ENCODE data around the gene LIMA1. TPM values are rescaled to one million over a fixed set of nuclear protein-coding genes. Genes with fewer than 3 reads are reported as not detected.
A peak's percentile ranks its signal among the peaks of the same experiment; 100 is the strongest.

Gene LIMA1
- total and polyA plus RNA-seq, 2 of the 4 experiments (the other 2 are of a cell fraction): 126 to 163 TPM

DNA sequence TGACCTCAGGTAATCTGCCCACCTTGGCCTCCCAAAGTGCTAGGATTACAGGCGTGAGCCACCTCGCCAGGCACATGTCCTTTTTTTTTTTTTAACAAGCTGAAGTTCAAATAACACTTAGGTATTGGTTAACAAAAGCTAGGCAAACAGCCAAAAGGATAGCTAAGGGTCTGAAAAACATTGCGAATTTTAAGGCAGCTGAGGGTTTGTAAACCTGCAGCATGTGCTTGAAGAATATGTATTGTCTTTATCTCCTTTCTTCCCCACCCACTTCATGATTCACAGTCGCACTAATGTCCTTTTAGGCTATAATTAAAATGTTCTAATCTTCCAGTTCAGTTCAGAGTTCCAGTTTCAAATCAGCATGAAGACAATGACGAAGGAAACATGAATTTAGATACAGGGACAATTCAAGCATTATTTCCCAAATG is 86.0 kb downstream of the LIMA1 start:
- no peak for ATAC-seq (ENCODE audit: low read depth)
- ChIA-PET POLR2A (ENCODE audit: unreplicated experiment) (no interaction called here), CTCF (interaction anchor here (0.6 kb wide), 1 partner anchor 20 kb away, joined by 4 read pairs; no protein-coding TSS in a partner anchor)
- 83% methylated on average over 2 of the region's 5 CpGs; no CpG with 5 or more reads in 1 of the 2 experiments for WGBS, 2 experiments (ENCODE audit: extremely low coverage in 2 of 2, insufficient read length in 1 of 2)
- H4K91ac ChIP-seq (ENCODE audit: insufficient read depth, low read depth, low read length): no peak overlapping the region
- intact Hi-C loops (cut with micrococcal nuclease): no loop called here
- no peaks in the 10 kb centered on the region for H3K27me3 ChIP-seq (ENCODE audit: control insufficient read depth, insufficient read depth, low read length)
- peak overlapping the region; percentile 33; the same call in 1 of the 2 replicates for H3K27ac ChIP-seq (ENCODE audit: insufficient read depth, low read length)
- no peak overlapping the region for H2AK9ac ChIP-seq (replicated peaks; ENCODE audit: low read depth, low read length, poor library complexity)
- H3K23ac ChIP-seq (ENCODE audit: low read depth, low read length): no peak overlapping the region
- no peak for TF ChIP-seq MAFK (IDR thresholded peaks at IDR 0.05; ENCODE audit: low read depth, low read length)
- no peak for TF ChIP-seq NFE2L2 (IDR thresholded peaks at IDR 0.05; ENCODE audit: low read depth, low read length)
- BruUV-seq (replicated peaks): no TSS peak
- H3K9me3 ChIP-seq (ENCODE audit: control insufficient read depth, insufficient read depth, low read length): no peaks in the 10 kb centered on the region
- dilution Hi-C loops (cut with HindIII; ENCODE audit: low sequenced_read_pairs, unreplicated experiment): no loop called here
- peaks cover 13% of the 10 kb centered on the region for H3K4me1 ChIP-seq (ENCODE audit: control insufficient read depth, insufficient read depth, low read length)
- H3K79me1 ChIP-seq (ENCODE audit: low read depth in 1 of 2, low read length in 2 of 2): peaks cover 16 to 56% of the 10 kb centered on the region in 2 experiments
- no peak overlapping the region for H3K56ac ChIP-seq (ENCODE audit: extremely low read depth, insufficient read depth, low read length)
- no peak overlapping the region for H3K9ac ChIP-seq (ENCODE audit: low read depth, low read length)
- H4K20me1 ChIP-seq (ENCODE audit: insufficient read depth, low read length): peaks cover 8% of the 10 kb centered on the region; the same call in 1 of the 2 replicates
- H2BK15ac ChIP-seq (ENCODE audit: low read depth, low read length): no peak overlapping the region
- no peak overlapping the region for H4K8ac ChIP-seq (ENCODE audit: low read depth in 2 of 2, low read length in 2 of 2)
- H3K18ac ChIP-seq (ENCODE audit: low read depth, low read length): no peak overlapping the region
- H3K9me1 ChIP-seq (ENCODE audit: insufficient read depth, low read length): no peaks in the 10 kb centered on the region; the same call in none of the 2 replicates
- no peak overlapping the region for H3K4ac ChIP-seq (ENCODE audit: low read depth, low read length)
- H2AFZ ChIP-seq (replicated peaks; ENCODE audit: low read length, poor library complexity): no peak overlapping the region
- no peak for DNase-seq
- H2AK5ac ChIP-seq (ENCODE audit: low read depth, low read length): no peak overlapping the region
- H4K5ac ChIP-seq (ENCODE audit: low read depth, low read length): no peak overlapping the region
- no peak overlapping the region for H2BK120ac ChIP-seq (ENCODE audit: low read depth, low read length)
- H2BK20ac ChIP-seq (ENCODE audit: low read depth, low read length): no peak overlapping the region
- H2BK5ac ChIP-seq (ENCODE audit: low read depth, low read length, poor library complexity, severe bottlenecking): peak overlapping the region; percentile 59
- H3K4me3 ChIP-seq (ENCODE audit: insufficient read depth, low read depth, low read length): no peak overlapping the region
- peaks cover 48% of the 10 kb centered on the region for H3K36me3 ChIP-seq (ENCODE audit: control insufficient read depth, insufficient read depth, low read length)
- no peak overlapping the region for H3K14ac ChIP-seq (replicated peaks; ENCODE audit: low read depth, low read length)
- no peak overlapping the region for H3K4me2 ChIP-seq (ENCODE audit: low read depth, low read length)
- in situ Hi-C loops (cut with MboI; ENCODE audit: low sequenced_read_pairs): no loop called here

All from IMR-90 (cell line).